Prostate gland (tissue), 2 donors: ENCODE results near the gene WBP1.

Experiments
- CTCF ChIP-seq, 4 experiments: fragments of 200-600 bp in 2 of 4; fragments of 450-650 bp in 2 of 4; sonication (generic) in 2 of 4; IDR thresholded peaks; 1 replicate in 3 of 4; 2 replicates in 1 of 4; pipeline ENCODE4 v1.5.1; 2016 to 2019; ENCODE audit warnings: antibody characterized with exemption in 4 of 4, mild to moderate bottlenecking in 2 of 4, moderate library complexity in 2 of 4
- POLR2A ChIP-seq: fragments of 450-650 bp; IDR thresholded peaks from one replicate; pipeline ENCODE4 v1.6.1; 2016; ENCODE audit warnings: antibody characterized with exemption, mild to moderate bottlenecking

- TF ChIP-seq POLR2A (no peak), CTCF (IDR thresholded peaks at IDR 0.05) (no peak)
Measured at GRCh38 chr2:74481961-74482800, 23.9 kb downstream of the WBP1 start.
